Fibroblast of villous mesenchyme (primary cell): ENCODE data around the gene ROBO4. TPM values are rescaled to one million over a fixed set of nuclear protein-coding genes. Genes with fewer than 3 reads are reported as not detected.

Experiments used
- DNase-seq: peaks from one replicate; pipeline ENCODE4 v3.0.0-alpha.2; 2010; ENCODE audit warnings: low read depth
- H3K4me3 ChIP-seq: 2 replicates; pipeline ENCODE4 v1.5.1; 2011; ENCODE audit warnings: low read depth, mild to moderate bottlenecking, low read length
- CTCF ChIP-seq: IDR thresholded peaks from 2 replicates; pipeline ENCODE4 v1.5.1; 2012; ENCODE audit warnings: low read depth, mild to moderate bottlenecking, low read length; ENCODE audit not compliant: insufficient read depth
- total RNA-seq: library from RNA; depleted of rRNA; stranded (reverse); fragments of >200 nt; gene quantifications from 2 replicates; pipeline ENCODE4 v1.2.3, GENCODE V29; 2012

ROBO4 gene
- under 0.01 and 0.86 TPM in 2 replicates for total RNA-seq

- no peak for DNase-seq
- H3K4me3 ChIP-seq: no peak within 1 kb of the TSS
- TF ChIP-seq CTCF: no peak
Measured at GRCh38 chr11:124897674-124898262, at the start of gene ROBO4. Gene ROBO4 (minus strand): TSS chr11:124897865. CDS start chr11:124897795, 70 bp downstream.

GRCh38 chr11:124946735-124947141, 49.1 kb upstream of the ROBO4 start:
- DNase-seq: peak; percentile 11
- TF ChIP-seq CTCF: no peak
- no peak overlapping the region for H3K4me3 ChIP-seq

GRCh38 chr11:124945826-124946225, 48.2 kb upstream of the ROBO4 start:
- H3K4me3 ChIP-seq: no peak overlapping the region
- no peak for DNase-seq
- no peak for TF ChIP-seq CTCF

DNA sequence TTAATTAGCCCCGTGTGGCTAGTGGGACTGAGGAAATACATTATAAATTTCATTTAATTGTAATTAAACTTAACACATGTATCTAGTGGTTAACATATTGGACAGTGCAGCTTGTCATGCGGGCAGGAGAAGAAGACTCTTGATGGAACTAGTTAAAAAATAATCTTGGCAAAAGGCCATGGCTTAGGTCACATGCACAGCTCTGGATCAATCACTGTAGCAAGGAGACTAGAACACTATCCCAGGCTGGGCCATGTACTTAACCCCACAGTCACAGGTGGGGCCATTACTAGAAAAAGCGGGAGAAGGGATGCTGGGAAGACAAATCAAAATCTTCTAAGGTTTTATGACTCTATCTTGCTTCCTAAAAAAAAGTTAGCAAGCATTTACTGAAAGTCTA, 46.9 kb upstream of the ROBO4 start:
- no peak for TF ChIP-seq CTCF
- no peak for DNase-seq
- no peak overlapping the region for H3K4me3 ChIP-seq

- no peak for DNase-seq
- no peak for TF ChIP-seq CTCF
- H3K4me3 ChIP-seq: no peak overlapping the region
Measured at GRCh38 chr11:124943741-124944140, 46.1 kb upstream of the ROBO4 start.

DNA sequence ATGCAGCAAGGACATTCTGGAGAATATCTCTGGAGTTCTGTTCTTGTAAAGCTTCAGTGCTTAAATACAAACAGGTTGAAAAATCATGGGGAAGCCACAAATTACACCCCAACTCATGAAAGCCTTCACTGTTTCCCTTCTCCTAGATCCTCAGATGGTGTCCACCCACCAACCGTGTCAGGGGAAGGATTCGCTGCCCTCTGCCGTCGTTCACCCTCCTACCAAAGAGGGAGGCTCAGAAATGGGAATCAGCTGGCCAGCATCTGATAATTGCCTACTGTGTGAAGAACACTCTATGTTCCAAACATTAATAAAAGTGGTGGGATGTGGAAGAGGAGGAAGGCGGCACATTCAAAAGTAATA, 45.6 kb upstream of the ROBO4 start:
- H3K4me3 ChIP-seq: no peak overlapping the region
- DNase-seq: no peak
- TF ChIP-seq CTCF: peak; percentile 1
